SK-N-SH (cell line): ENCODE measurements around the gene COMT. TPM values are rescaled to one million over a fixed set of nuclear protein-coding genes. Genes with fewer than 3 reads are reported as not detected.

Source experiments
- CTCF ChIA-PET: fragments of 300-600, 350-600 bp; formaldehyde crosslinking; extraction: SDS; loops from one replicate; lab custom pipeline; 2021; lab: Yijun Ruan, JAX
- POLR2A ChIA-PET: fragments of 350-600 bp; sonication (Branson Sonifier 250); formaldehyde crosslinking; extraction: SDS; loops from one replicate; lab custom pipeline; 2020; ENCODE audit warnings: antibody characterized with exemption, inconsistent platforms; lab: Yijun Ruan, JAX
- DNase-seq: peaks from one replicate; pipeline ENCODE4 v3.0.0; 2012
- H2AFZ ChIP-seq: fragments of 200-600 bp; sonication (generic); 2 replicates; pipeline ENCODE4 v1.8.1; 2016; ENCODE audit warnings: antibody characterized with exemption, mild to moderate bottlenecking, low read depth
- H3F3A ChIP-seq: fragments of 200-600 bp; sonication (generic); replicated peaks from 2 replicates; pipeline ENCODE3; 2016; ENCODE audit warnings: antibody characterized with exemption, mild to moderate bottlenecking; ENCODE audit not compliant: insufficient read depth
- H3K27ac ChIP-seq, 2 experiments: fragments of 200-500 bp in 1 of 2; fragments of 200-600 bp in 1 of 2; sonication (Bioruptor generic) in 1 of 2; sonication (generic), shearing (Covaris generic) in 1 of 2; 2 replicates each; pipeline versions ENCODE4 v1.5.1 to v1.6.1; 2014 to 2016; ENCODE audit warnings: low read depth in 2 of 2, inconsistent platforms in 1 of 2, low read length in 1 of 2, mild to moderate bottlenecking in 1 of 2, mixed read lengths in 1 of 2
- H3K27me3 ChIP-seq: fragments of 200-600 bp; sonication (generic), shearing (Covaris generic); 2 replicates; pipeline ENCODE4 v1.6.1; 2016; ENCODE audit warnings: mixed run types; ENCODE audit not compliant: insufficient read depth
- H3K36me3 ChIP-seq, 2 experiments: fragments of 200-500 bp in 1 of 2; fragments of 200-600 bp in 1 of 2; sonication (Bioruptor generic) in 1 of 2; sonication (generic) in 1 of 2; replicated peaks in 1 of 2; 2 replicates each; pipeline versions ENCODE3 to v1.5.1; 2014 to 2016; ENCODE audit warnings: low read length in 1 of 2, mild to moderate bottlenecking in 1 of 2; ENCODE audit not compliant: insufficient read depth in 2 of 2, control insufficient read depth in 1 of 2
- H3K4me1 ChIP-seq, 2 experiments: fragments of 200-500 bp in 1 of 2; fragments of 200-600 bp in 1 of 2; sonication (Bioruptor generic) in 1 of 2; sonication (generic), shearing (Covaris generic) in 1 of 2; 2 replicates each; pipeline versions ENCODE4 v1.5.1 to v1.6.1; 2014 to 2016; ENCODE audit warnings: low read depth in 1 of 2, low read length in 1 of 2, mixed run types in 1 of 2; ENCODE audit not compliant: insufficient read depth in 2 of 2, control insufficient read depth in 1 of 2
- H3K4me2 ChIP-seq: fragments of 200-600 bp; sonication (generic), shearing (Covaris generic); 2 replicates; pipeline ENCODE4 v1.6.1; 2017; ENCODE audit warnings: mixed run types
- H3K4me3 ChIP-seq, 2 experiments: fragments of 200-500 bp in 1 of 2; fragments of 200-600 bp in 1 of 2; sonication (Bioruptor generic) in 1 of 2; sonication (generic), shearing (Covaris generic) in 1 of 2; 2 replicates each; pipeline versions ENCODE4 v1.5.1 to v1.8.1; 2014 to 2016; ENCODE audit warnings: low read depth in 2 of 2, inconsistent platforms in 1 of 2, low read length in 1 of 2, mild to moderate bottlenecking in 1 of 2, mixed read lengths in 1 of 2, moderate library complexity in 1 of 2
- H3K79me2 ChIP-seq: fragments of 200-600 bp; sonication (generic); 2 replicates; pipeline ENCODE4 v1.8.1; 2017; ENCODE audit warnings: mild to moderate bottlenecking; ENCODE audit not compliant: insufficient read depth
- H3K9ac ChIP-seq: fragments of 200-600 bp; sonication (generic); 2 replicates; pipeline ENCODE4 v1.6.1; 2017; ENCODE audit warnings: mixed run types
- H3K9me2 ChIP-seq: fragments of 200-600 bp; sonication (generic); 2 replicates; pipeline ENCODE4 v1.6.1; 2017; ENCODE audit warnings: mixed run types
- H3K9me3 ChIP-seq: fragments of 200-600 bp; sonication (generic); 2 replicates; pipeline ENCODE4 v1.6.1; 2017; ENCODE audit warnings: mixed run types, mild to moderate bottlenecking, moderate library complexity
- H4K20me1 ChIP-seq: fragments of 200-600 bp; sonication (generic); 2 replicates; pipeline ENCODE4 v1.6.1; 2017; ENCODE audit warnings: mild to moderate bottlenecking, mixed run types; ENCODE audit not compliant: insufficient read depth
- CHD2 ChIP-seq: fragments of 150-350 bp; IDR thresholded peaks from 2 replicates; pipeline ENCODE4 v1.6.1; 2018; ENCODE audit warnings: low read length; ENCODE audit not compliant: partially characterized antibody
- FOXJ3 ChIP-seq: sonication (generic); formaldehyde crosslinking; IDR thresholded peaks from 2 replicates; pipeline ENCODE4 v1.5.1; 2020; ENCODE audit warnings: mild to moderate bottlenecking, missing genetic modification reagents
- FOXM1 ChIP-seq: IDR thresholded peaks from 2 replicates; pipeline ENCODE4 v1.4.0; 2012; ENCODE audit warnings: low read depth, mild to moderate bottlenecking
- GABPA ChIP-seq: IDR thresholded peaks from 2 replicates; pipeline ENCODE4 v1.4.0; 2012; ENCODE audit warnings: low read depth, mild to moderate bottlenecking
- GATA2 ChIP-seq: sonication (generic); formaldehyde crosslinking; IDR thresholded peaks from 2 replicates; pipeline ENCODE4 v1.5.0; 2020; ENCODE audit warnings: mild to moderate bottlenecking, missing genetic modification reagents
- MAX ChIP-seq: IDR thresholded peaks from 2 replicates; pipeline ENCODE4 v1.4.0; 2012; ENCODE audit warnings: low read depth
- MEF2A ChIP-seq: IDR thresholded peaks from 2 replicates; pipeline ENCODE4 v1.4.0; 2012; ENCODE audit warnings: low read depth, borderline replicate concordance
- NFIC ChIP-seq: IDR thresholded peaks from 2 replicates; pipeline ENCODE4 v1.4.0; 2012; ENCODE audit warnings: borderline replicate concordance
- POLR2AphosphoS5 ChIP-seq: IDR thresholded peaks from 2 replicates; pipeline ENCODE4 v1.6.1; 2012; ENCODE audit warnings: low read depth, low read length
- RCOR1 ChIP-seq: fragments of 150-350 bp; IDR thresholded peaks from 2 replicates; pipeline ENCODE4 v1.6.1; 2017; ENCODE audit warnings: antibody characterized with exemption, low read length
- RFX5 ChIP-seq: IDR thresholded peaks from 2 replicates; pipeline ENCODE4 v1.6.1; 2012; ENCODE audit warnings: mild to moderate bottlenecking, improper control_type of control experiment, low read length
- RXRA ChIP-seq: IDR thresholded peaks from 2 replicates; pipeline ENCODE4 v1.4.0; 2012; ENCODE audit warnings: low read depth, mild to moderate bottlenecking, borderline replicate concordance
- TAF1 ChIP-seq: IDR thresholded peaks from 2 replicates; pipeline ENCODE4 v1.6.1; 2012; ENCODE audit warnings: low read depth, mild to moderate bottlenecking, low read length, moderate library complexity, borderline replicate concordance
- WGBS: methylation state at CpG from one replicate; pipeline ENCODE4 v1.1.6; 2017; ENCODE audit warnings: low lambda C conversion rate; 5-methylcytosine and 5-hydroxymethylcytosine counted together
- polyA plus RNA-seq, 3 experiments: library from polyadenylated mRNA; depleted of rRNA; stranded (reverse); fragments of >200 nt; gene quantifications; 2 replicates each; pipeline ENCODE4 v1.2.3, GENCODE V29; 2012
- TF ChIP-seq, protein P1 (sequence below): IDR thresholded peaks from 2 replicates; pipeline ENCODE4; 2012
- TF ChIP-seq, protein P2 (sequence below): IDR thresholded peaks from 2 replicates; pipeline ENCODE4 v1.6.1; 2012; ENCODE audit warnings: mild to moderate bottlenecking, low read depth, low read length, moderate library complexity

Gene COMT
- polyA plus RNA-seq, 1 of the 3 experiments (the other 2 are of a cell fraction), result 343 TPM

DNA sequence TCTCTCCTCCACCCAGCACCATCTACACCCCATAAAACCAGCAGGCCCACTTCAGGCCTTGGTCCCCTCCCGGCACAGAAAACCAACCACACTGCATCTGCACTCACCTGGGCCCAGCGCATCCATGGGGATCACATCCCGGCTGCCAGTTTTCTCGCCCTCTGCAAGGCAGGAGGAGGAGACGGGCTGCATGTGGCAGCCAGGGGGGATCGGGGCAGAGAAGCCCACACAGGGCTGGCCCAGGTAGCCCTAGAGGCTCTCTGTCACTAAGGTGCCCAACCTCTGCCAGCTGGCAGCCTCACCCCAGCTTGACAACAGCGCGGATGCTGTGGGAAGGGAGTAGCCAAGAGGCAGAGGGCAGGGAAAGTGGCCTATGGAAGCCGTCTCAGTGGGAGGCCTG, 30.7 kb downstream of the COMT start (continued):
- TF ChIP-seq MAX (no peak), MEF2A (no peak), RFX5 (no peak), FOXM1 (no peak)
- TF ChIP-seq, protein P1, sequence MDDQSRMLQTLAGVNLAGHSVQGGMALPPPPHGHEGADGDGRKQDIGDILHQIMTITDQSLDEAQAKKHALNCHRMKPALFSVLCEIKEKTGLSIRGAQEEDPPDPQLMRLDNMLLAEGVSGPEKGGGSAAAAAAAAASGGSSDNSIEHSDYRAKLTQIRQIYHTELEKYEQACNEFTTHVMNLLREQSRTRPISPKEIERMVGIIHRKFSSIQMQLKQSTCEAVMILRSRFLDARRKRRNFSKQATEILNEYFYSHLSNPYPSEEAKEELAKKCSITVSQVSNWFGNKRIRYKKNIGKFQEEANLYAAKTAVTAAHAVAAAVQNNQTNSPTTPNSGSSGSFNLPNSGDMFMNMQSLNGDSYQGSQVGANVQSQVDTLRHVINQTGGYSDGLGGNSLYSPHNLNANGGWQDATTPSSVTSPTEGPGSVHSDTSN, result no peak

GRCh38 chr22:19972652-19973550, 31.3 kb downstream of the COMT start:
- Histone ChIP-seq H2AFZ (no peak overlapping the region), H3K79me2 (no peaks in the 10 kb centered on the region), H3K9ac (no peak overlapping the region), H3K27ac (no peak overlapping the region), H3K4me2 (no peak overlapping the region), H3K36me3 (peaks cover 0 to 54% of the 10 kb centered on the region in 2 experiments), H4K20me1 (0 out of 2 replicates have a peak, but pooled peaks cover 6% of the 10 kb centered on the region), H3K9me3 (no peaks in the 10 kb centered on the region), H3K4me1 (peaks cover 0 to 31% of the 10 kb centered on the region in 2 experiments; a peak in 1 of 4 replicates), H3K9me2 (no peaks in the 10 kb centered on the region), H3K4me3 (no peak overlapping the region), H3F3A (peaks cover 4% of the 10 kb centered on the region), H3K27me3 (no peaks in the 10 kb centered on the region)
- no peak for DNase-seq
- TF ChIP-seq MEF2A (no peak), CHD2 (no peak), FOXJ3 (CRISPR knock-in tag) (no peak), POLR2AphosphoS5 (no peak), RXRA (no peak), GABPA (no peak), TAF1 (no peak), GATA2 (no peak), RCOR1 (no peak), RFX5 (no peak), NFIC (no peak)
- TF ChIP-seq, protein P2, sequence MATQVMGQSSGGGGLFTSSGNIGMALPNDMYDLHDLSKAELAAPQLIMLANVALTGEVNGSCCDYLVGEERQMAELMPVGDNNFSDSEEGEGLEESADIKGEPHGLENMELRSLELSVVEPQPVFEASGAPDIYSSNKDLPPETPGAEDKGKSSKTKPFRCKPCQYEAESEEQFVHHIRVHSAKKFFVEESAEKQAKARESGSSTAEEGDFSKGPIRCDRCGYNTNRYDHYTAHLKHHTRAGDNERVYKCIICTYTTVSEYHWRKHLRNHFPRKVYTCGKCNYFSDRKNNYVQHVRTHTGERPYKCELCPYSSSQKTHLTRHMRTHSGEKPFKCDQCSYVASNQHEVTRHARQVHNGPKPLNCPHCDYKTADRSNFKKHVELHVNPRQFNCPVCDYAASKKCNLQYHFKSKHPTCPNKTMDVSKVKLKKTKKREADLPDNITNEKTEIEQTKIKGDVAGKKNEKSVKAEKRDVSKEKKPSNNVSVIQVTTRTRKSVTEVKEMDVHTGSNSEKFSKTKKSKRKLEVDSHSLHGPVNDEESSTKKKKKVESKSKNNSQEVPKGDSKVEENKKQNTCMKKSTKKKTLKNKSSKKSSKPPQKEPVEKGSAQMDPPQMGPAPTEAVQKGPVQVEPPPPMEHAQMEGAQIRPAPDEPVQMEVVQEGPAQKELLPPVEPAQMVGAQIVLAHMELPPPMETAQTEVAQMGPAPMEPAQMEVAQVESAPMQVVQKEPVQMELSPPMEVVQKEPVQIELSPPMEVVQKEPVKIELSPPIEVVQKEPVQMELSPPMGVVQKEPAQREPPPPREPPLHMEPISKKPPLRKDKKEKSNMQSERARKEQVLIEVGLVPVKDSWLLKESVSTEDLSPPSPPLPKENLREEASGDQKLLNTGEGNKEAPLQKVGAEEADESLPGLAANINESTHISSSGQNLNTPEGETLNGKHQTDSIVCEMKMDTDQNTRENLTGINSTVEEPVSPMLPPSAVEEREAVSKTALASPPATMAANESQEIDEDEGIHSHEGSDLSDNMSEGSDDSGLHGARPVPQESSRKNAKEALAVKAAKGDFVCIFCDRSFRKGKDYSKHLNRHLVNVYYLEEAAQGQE, result no peak
- TF ChIP-seq, protein P1, result no peak
- 97% methylated on average over 39 of the region's 50 CpGs for WGBS
- CTCF ChIA-PET, result interaction anchor here (0.7 to 16.4 kb wide), 8 partner anchors 10 to 39 kb away, joined by 3 to 501 read pairs (median 6); no protein-coding TSS in a partner anchor
- POLR2A ChIA-PET, result interaction anchor here (0.7 to 6.7 kb wide), 4 partner anchors 10 to 158 kb away, joined by 3 to 63 read pairs (median 4); no protein-coding TSS in a partner anchor
